Panc1 (cell line): ENCODE measurements around the gene GSG1L. TPM values are rescaled to one million over a fixed set of nuclear protein-coding genes. Genes with fewer than 3 reads are reported as not detected.

ENCODE experiments used
- ATAC-seq: fragments of 200-7000 bp; cut with Tn5 transposase; 2 replicates; pipeline ENCODE4 v1.9.1; 2020; ENCODE audit warnings: mild to moderate bottlenecking, moderate library complexity
- BruUV-seq: library from RNA; stranded (reverse); fragments of 400-500 nt; replicated peaks from 2 replicates; lab custom pipeline; 2021; lab: Mats Ljungman, UMichigan
- CTCF ChIA-PET: fragments of 300-600 bp; sonication (Branson Sonifier 250); formaldehyde crosslinking; loops from one replicate; lab custom pipeline; 2022; ENCODE audit warnings: antibody characterized with exemption; lab: Charles Lee
- POLR2A ChIA-PET: fragments of 300-600 bp; sonication (Branson Sonifier 250); formaldehyde crosslinking; loops from one replicate; lab custom pipeline; 2022; ENCODE audit warnings: antibody characterized with exemption; lab: Charles Lee
- DNase-seq: peaks from one replicate; pipeline ENCODE4 v3.0.0-alpha.2; 2010; ENCODE audit warnings: low read depth, low spot score
- H3K27ac ChIP-seq: 2 replicates; pipeline ENCODE4 v1.5.1; 2011; ENCODE audit warnings: mild to moderate bottlenecking, low read length, inconsistent platforms
- H3K27me3 ChIP-seq: fragments of 200-500 bp; sonication (Bioruptor generic); 2 replicates; pipeline ENCODE4 v1.6.0; 2014; ENCODE audit warnings: low read length, inconsistent platforms; ENCODE audit not compliant: control insufficient read depth, insufficient read depth
- H3K36me3 ChIP-seq: fragments of 200-500 bp; sonication (Bioruptor generic); 2 replicates; pipeline ENCODE4 v1.5.1; 2014; ENCODE audit warnings: inconsistent platforms, mild to moderate bottlenecking, low read length, moderate library complexity; ENCODE audit not compliant: control insufficient read depth, insufficient read depth
- H3K4me1 ChIP-seq: 2 replicates; pipeline ENCODE4 v1.5.1; 2011; ENCODE audit warnings: inconsistent platforms, mild to moderate bottlenecking, low read length, moderate library complexity; ENCODE audit not compliant: control insufficient read depth, insufficient read depth
- H3K4me3 ChIP-seq, 2 experiments: 2 replicates each; pipeline ENCODE4 v1.5.1; 2011 to 2012; ENCODE audit warnings: low read depth in 2 of 2, low read length in 2 of 2, mild to moderate bottlenecking in 2 of 2, inconsistent platforms in 1 of 2, moderate library complexity in 1 of 2
- H3K9me3 ChIP-seq: fragments of 200-500 bp; sonication (Bioruptor generic); 2 replicates; pipeline ENCODE4 v1.5.1; 2014; ENCODE audit warnings: low read depth, mild to moderate bottlenecking, inconsistent platforms, low read length, moderate library complexity; ENCODE audit not compliant: control insufficient read depth, insufficient read depth
- POLR2AphosphoS5 ChIP-seq: IDR thresholded peaks from 2 replicates; pipeline ENCODE4 v1.6.1; 2012; ENCODE audit warnings: mild to moderate bottlenecking, low read depth, low read length, moderate library complexity
- SIN3A ChIP-seq: IDR thresholded peaks from 2 replicates; pipeline ENCODE4 v1.6.1; 2012; ENCODE audit warnings: low read depth, mild to moderate bottlenecking, low read length, moderate library complexity, borderline replicate concordance; ENCODE audit not compliant: insufficient read depth
- TCF7L2 ChIP-seq: IDR thresholded peaks from 2 replicates; pipeline ENCODE4 v1.6.1; 2011; ENCODE audit warnings: mild to moderate bottlenecking, low read depth, low read length, inconsistent platforms
- in situ Hi-C: cut with HindIII; loops from 2 replicates; pipeline ENCODE4 v1.10.0; 2016; ENCODE audit warnings: low sequenced_read_pairs, low pct_unique_long_range_greater_than_20kb
- intact Hi-C: fragments of 100-400 bp; cut with micrococcal nuclease; formaldehyde crosslinking; loops from one replicate; pipeline ENCODE4 v1.10.0; 2022; ENCODE audit not compliant: unreplicated experiment
- total RNA-seq: library from RNA; stranded (reverse); gene quantifications from one replicate; pipeline ENCODE4 v1.2.1, GENCODE V29; 2021; ENCODE audit not compliant: unreplicated experiment
- TF ChIP-seq, protein P1 (sequence below): fragments of 450-650 bp; IDR thresholded peaks from 2 replicates; pipeline ENCODE4 v1.5.1; 2017; ENCODE audit warnings: mild to moderate bottlenecking
- TF ChIP-seq, protein P2 (sequence below), 2 experiments: IDR thresholded peaks; 2 replicates each; pipeline ENCODE4 v1.6.1; 2011 to 2012; ENCODE audit warnings: low read depth in 2 of 2, control low read depth in 1 of 2, low read length in 1 of 2, mild to moderate bottlenecking in 1 of 2, moderate library complexity in 1 of 2; ENCODE audit not compliant: insufficient read depth in 1 of 2

The GSG1L gene
- total RNA-seq, 1 experiment from 2014 or later = 0.08 TPM

DNA sequence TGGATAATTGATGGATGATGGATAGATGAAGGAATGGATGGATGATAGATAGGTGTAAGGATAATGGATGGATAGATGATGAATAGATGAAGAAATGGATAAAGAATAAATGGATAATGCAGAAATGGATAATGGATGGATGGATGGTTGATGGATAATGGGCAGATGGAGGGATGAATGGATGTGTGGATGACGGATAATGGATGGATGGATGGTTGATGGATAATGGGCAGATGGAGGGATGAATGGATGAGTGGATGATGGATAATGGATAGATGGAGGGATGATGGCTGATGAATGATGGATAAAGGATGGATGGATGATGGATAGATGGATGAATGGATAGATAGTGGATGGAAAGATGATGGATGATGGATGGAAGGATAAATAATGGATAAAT, 274.4 kb downstream of the GSG1L start:
- POLR2A ChIA-PET = no interaction called here
- BruUV-seq = no TSS peak
- ATAC-seq = no peak
- DNase-seq = no peak
- intact Hi-C loops (no loop called here), in situ Hi-C loops (no loop called here)
- TF ChIP-seq POLR2AphosphoS5 = no peak
- TF ChIP-seq SIN3A = no peak
- no peak for TF ChIP-seq TCF7L2
- TF ChIP-seq, protein P1, sequence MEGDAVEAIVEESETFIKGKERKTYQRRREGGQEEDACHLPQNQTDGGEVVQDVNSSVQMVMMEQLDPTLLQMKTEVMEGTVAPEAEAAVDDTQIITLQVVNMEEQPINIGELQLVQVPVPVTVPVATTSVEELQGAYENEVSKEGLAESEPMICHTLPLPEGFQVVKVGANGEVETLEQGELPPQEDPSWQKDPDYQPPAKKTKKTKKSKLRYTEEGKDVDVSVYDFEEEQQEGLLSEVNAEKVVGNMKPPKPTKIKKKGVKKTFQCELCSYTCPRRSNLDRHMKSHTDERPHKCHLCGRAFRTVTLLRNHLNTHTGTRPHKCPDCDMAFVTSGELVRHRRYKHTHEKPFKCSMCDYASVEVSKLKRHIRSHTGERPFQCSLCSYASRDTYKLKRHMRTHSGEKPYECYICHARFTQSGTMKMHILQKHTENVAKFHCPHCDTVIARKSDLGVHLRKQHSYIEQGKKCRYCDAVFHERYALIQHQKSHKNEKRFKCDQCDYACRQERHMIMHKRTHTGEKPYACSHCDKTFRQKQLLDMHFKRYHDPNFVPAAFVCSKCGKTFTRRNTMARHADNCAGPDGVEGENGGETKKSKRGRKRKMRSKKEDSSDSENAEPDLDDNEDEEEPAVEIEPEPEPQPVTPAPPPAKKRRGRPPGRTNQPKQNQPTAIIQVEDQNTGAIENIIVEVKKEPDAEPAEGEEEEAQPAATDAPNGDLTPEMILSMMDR = no peak
- TF ChIP-seq, protein P2, sequence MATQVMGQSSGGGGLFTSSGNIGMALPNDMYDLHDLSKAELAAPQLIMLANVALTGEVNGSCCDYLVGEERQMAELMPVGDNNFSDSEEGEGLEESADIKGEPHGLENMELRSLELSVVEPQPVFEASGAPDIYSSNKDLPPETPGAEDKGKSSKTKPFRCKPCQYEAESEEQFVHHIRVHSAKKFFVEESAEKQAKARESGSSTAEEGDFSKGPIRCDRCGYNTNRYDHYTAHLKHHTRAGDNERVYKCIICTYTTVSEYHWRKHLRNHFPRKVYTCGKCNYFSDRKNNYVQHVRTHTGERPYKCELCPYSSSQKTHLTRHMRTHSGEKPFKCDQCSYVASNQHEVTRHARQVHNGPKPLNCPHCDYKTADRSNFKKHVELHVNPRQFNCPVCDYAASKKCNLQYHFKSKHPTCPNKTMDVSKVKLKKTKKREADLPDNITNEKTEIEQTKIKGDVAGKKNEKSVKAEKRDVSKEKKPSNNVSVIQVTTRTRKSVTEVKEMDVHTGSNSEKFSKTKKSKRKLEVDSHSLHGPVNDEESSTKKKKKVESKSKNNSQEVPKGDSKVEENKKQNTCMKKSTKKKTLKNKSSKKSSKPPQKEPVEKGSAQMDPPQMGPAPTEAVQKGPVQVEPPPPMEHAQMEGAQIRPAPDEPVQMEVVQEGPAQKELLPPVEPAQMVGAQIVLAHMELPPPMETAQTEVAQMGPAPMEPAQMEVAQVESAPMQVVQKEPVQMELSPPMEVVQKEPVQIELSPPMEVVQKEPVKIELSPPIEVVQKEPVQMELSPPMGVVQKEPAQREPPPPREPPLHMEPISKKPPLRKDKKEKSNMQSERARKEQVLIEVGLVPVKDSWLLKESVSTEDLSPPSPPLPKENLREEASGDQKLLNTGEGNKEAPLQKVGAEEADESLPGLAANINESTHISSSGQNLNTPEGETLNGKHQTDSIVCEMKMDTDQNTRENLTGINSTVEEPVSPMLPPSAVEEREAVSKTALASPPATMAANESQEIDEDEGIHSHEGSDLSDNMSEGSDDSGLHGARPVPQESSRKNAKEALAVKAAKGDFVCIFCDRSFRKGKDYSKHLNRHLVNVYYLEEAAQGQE (IDR thresholded peaks at IDR 0.05; ENCODE audit: insufficient read depth in 1 of 2, low read depth in 2 of 2, low read length in 1 of 2) = no peak
- CTCF ChIA-PET = no interaction called here
- Histone ChIP-seq H3K4me1 (no peaks in the 10 kb centered on the region), H3K27me3 (no peaks in the 10 kb centered on the region), H3K9me3 (no peaks in the 10 kb centered on the region), H3K27ac (no peak overlapping the region), H3K4me3 (no peak overlapping the region), H3K36me3 (no peaks in the 10 kb centered on the region)

DNA sequence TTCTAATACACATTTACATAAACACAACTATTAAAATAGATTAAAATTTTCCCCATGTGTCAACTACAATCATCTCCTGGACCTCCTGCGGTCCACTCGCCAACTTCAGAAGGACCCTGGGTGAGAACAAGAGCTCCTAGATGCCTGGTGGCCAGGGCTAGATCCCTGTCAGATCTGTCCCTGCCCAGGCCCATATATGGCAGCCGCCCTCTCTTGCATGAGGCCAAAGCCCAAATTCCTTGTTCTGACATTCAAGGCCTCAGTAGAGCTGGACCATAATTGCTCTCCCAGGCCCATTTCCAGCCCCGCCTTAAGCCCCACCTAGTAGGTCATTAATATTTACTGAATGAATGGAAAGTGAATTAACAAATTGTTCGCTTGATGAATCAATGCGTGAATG, 275.8 kb downstream of the GSG1L start:
- Histone ChIP-seq H3K27ac (no peak overlapping the region), H3K9me3 (no peaks in the 10 kb centered on the region), H3K4me1 (no peaks in the 10 kb centered on the region), H3K4me3 (no peak overlapping the region), H3K36me3 (no peaks in the 10 kb centered on the region), H3K27me3 (no peaks in the 10 kb centered on the region)
- CTCF ChIA-PET = no interaction called here
- no TSS peak for BruUV-seq
- ATAC-seq (no peak), DNase-seq (no peak)
- intact Hi-C loops (no loop called here), in situ Hi-C loops (no loop called here)
- TF ChIP-seq SIN3A = no peak
- TF ChIP-seq, protein P1 = no peak
- TF ChIP-seq, protein P2 (IDR thresholded peaks at IDR 0.05; ENCODE audit: insufficient read depth in 1 of 2, low read depth in 2 of 2, low read length in 1 of 2) = no peak
- TF ChIP-seq POLR2AphosphoS5 = no peak
- no peak for TF ChIP-seq TCF7L2
- POLR2A ChIA-PET = interaction anchor here (0.6 to 0.7 kb wide), 2 partner anchors 349 to 404 kb away, joined by 3 to 12 read pairs; no protein-coding TSS in a partner anchor
